ENCODE data around the gene C19orf53.

DNA sequence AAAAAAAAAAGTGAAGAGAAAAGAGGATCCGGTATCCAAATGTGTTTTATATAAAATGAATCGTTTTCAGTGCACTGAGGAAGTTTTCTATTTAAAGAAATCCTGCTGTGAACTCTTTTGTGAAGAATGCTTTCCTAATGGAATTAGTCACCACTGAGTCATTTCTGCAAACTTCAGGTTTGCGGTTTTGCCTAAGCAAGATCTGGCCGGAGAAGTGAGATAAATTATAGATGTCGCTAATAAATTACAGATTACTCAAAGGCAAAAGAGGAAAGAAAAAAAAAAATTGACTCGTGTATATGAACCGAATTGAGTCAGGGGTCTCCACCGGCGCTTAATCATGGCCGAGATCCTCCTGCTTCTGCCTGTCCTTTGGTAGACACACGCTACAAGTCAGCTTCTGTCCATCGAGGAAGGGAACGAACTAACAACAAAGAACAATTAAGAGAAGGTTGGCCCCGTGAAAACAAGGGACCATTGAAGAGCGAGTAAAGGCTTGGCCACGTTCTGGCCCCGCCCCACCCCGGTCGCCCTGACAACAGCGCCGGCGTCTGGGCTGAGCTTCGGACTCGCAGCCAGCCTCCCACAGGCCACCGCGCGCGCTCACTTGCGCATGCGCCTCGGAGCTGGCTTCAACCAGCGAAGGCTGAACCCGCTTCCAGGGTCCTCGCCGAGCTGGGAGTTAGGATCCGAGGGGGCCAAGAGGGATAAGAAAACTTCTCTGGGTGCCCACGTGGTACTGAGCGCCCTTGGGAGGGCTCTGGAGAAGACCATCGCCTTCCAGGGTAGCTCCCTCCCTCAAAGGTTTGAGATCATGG, 42.9 kb upstream of the C19orf53 start:
- TF ChIP-seq, protein P1, sequence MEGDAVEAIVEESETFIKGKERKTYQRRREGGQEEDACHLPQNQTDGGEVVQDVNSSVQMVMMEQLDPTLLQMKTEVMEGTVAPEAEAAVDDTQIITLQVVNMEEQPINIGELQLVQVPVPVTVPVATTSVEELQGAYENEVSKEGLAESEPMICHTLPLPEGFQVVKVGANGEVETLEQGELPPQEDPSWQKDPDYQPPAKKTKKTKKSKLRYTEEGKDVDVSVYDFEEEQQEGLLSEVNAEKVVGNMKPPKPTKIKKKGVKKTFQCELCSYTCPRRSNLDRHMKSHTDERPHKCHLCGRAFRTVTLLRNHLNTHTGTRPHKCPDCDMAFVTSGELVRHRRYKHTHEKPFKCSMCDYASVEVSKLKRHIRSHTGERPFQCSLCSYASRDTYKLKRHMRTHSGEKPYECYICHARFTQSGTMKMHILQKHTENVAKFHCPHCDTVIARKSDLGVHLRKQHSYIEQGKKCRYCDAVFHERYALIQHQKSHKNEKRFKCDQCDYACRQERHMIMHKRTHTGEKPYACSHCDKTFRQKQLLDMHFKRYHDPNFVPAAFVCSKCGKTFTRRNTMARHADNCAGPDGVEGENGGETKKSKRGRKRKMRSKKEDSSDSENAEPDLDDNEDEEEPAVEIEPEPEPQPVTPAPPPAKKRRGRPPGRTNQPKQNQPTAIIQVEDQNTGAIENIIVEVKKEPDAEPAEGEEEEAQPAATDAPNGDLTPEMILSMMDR (IDR thresholded peaks at IDR 0.05), result no peak
- TF ChIP-seq POLR2A (IDR thresholded peaks at IDR 0.05), result peak in 2 of 3 donors; percentile 60 to 67
